ENCODE results near the gene KRT28. TPM values are rescaled to one million over a fixed set of nuclear protein-coding genes. Genes with fewer than 3 reads are reported as not detected.

The KRT28 gene
- total and polyA plus RNA-seq, 2 of the 13 experiments (the other 11 are each of a cell fraction or from before 2014, with no cell fraction given), result not detected

DNA sequence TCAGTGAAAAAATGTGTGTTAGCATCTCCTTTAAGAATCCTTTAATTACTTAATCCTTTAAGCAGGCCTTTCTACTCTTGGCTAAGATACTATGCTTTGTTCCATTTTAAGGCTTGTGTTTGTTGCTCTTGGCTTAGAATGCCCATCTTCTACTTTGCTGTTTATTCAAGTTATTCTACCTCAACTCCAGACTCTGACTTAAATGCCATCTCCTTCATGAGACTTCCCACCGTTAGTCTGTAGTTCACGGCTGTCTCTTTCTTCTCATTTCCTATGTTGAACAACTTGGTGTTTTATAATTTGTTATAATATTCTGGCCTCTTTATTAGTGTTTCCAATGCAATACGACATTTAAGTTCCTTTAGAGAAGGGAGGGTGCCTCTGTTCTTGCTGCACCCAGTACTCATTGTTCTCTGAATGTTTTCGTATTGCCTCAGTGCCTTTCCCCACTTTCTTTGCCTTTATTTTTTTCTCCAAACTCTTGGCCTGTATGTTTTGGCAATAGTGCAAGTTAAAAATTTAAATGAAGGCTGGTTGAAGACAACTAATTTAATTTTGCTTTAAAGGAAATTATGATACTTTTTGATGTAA lies 28.8 kb upstream of the KRT28 start:
- Histone ChIP-seq H2AFZ (ENCODE audit: low read length) (no peak overlapping the region), H3K9ac (ENCODE audit: insufficient read depth, low read depth, low read length) (no peak overlapping the region), H4K20me1 (ENCODE audit: insufficient read depth, low read length) (no peaks in the 10 kb centered on the region), H3K27me3 (ENCODE audit: control insufficient read depth in 1 of 2, insufficient read depth in 2 of 2, low read length in 2 of 2) (no peaks in the 10 kb centered on the region), H3K9me3 (ENCODE audit: low read length) (no peaks in the 10 kb centered on the region), H3K27ac (ENCODE audit: extremely low read length, insufficient read depth, low read length) (no peak overlapping the region), H3K4me2 (ENCODE audit: low read depth, low read length) (no peak overlapping the region), H3K4me3 (replicated peaks in 1 of 3; ENCODE audit: insufficient read depth in 1 of 3, low read depth in 2 of 3, low read length in 3 of 3) (no peak overlapping the region), H3K4me1 (ENCODE audit: insufficient read depth, low read length) (peaks cover 8% of the 10 kb centered on the region), H3K79me2 (ENCODE audit: insufficient read depth, low read length) (peaks cover 14% of the 10 kb centered on the region), H3K36me3 (replicated peaks in 1 of 2; ENCODE audit: control insufficient read depth in 1 of 2, insufficient read depth in 2 of 2, low read length in 2 of 2) (peaks cover 0 to 6% of the 10 kb centered on the region in 2 experiments; a peak in 3 of 5 replicates)
- intact Hi-C loops (cut with micrococcal nuclease; ENCODE audit: unreplicated experiment), result no loop called here
- BruUV-seq (replicated peaks), result no TSS peak
- POLR2A ChIA-PET, result interaction anchor here (1.8 kb wide), 1 partner anchor 10 kb away, joined by 6 read pairs; no protein-coding TSS in a partner anchor
- in situ Hi-C loops (cut with HindIII; ENCODE audit: extremely low pct_ligation_motif_present, low pct_unique_long_range_greater_than_20kb), result no loop called here
- CTCF ChIA-PET (ENCODE audit: low intra/inter-chr PET ratio, low total read pairs), result no interaction called here
- no peak for TF ChIP-seq ZNF17 (CRISPR knock-in tag; IDR thresholded peaks at IDR 0.05)
- no peak for TF ChIP-seq ZFP82 (CRISPR knock-in tag; IDR thresholded peaks at IDR 0.05; ENCODE audit: borderline replicate concordance)
- no peak for TF ChIP-seq ZFP41 (CRISPR knock-in tag; IDR thresholded peaks at IDR 0.05; ENCODE audit: borderline replicate concordance)
- TF ChIP-seq, protein P1, sequence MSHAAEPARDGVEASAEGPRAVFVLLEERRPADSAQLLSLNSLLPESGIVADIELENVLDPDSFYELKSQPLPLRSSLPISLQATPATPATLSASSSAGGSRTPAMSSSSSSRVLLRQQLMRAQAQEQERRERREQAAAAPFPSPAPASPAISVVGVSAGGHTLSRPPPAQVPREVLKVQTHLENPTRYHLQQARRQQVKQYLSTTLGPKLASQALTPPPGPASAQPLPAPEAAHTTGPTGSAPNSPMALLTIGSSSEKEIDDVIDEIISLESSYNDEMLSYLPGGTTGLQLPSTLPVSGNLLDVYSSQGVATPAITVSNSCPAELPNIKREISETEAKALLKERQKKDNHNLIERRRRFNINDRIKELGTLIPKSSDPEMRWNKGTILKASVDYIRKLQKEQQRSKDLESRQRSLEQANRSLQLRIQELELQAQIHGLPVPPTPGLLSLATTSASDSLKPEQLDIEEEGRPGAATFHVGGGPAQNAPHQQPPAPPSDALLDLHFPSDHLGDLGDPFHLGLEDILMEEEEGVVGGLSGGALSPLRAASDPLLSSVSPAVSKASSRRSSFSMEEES (CRISPR knock-in tag; IDR thresholded peaks at IDR 0.05), result no peak
- TF ChIP-seq ZNF232 (CRISPR knock-in tag; IDR thresholded peaks at IDR 0.05; ENCODE audit: borderline replicate concordance), result no peak
- no peak for TF ChIP-seq MED1 (CRISPR knock-in tag; IDR thresholded peaks at IDR 0.05)
- no peak for TF ChIP-seq CREB1 (IDR thresholded peaks at IDR 0.05)
- TF ChIP-seq CREB1 (CRISPR knock-in tag; IDR thresholded peaks at IDR 0.05), result no peak
- TF ChIP-seq, protein P2, sequence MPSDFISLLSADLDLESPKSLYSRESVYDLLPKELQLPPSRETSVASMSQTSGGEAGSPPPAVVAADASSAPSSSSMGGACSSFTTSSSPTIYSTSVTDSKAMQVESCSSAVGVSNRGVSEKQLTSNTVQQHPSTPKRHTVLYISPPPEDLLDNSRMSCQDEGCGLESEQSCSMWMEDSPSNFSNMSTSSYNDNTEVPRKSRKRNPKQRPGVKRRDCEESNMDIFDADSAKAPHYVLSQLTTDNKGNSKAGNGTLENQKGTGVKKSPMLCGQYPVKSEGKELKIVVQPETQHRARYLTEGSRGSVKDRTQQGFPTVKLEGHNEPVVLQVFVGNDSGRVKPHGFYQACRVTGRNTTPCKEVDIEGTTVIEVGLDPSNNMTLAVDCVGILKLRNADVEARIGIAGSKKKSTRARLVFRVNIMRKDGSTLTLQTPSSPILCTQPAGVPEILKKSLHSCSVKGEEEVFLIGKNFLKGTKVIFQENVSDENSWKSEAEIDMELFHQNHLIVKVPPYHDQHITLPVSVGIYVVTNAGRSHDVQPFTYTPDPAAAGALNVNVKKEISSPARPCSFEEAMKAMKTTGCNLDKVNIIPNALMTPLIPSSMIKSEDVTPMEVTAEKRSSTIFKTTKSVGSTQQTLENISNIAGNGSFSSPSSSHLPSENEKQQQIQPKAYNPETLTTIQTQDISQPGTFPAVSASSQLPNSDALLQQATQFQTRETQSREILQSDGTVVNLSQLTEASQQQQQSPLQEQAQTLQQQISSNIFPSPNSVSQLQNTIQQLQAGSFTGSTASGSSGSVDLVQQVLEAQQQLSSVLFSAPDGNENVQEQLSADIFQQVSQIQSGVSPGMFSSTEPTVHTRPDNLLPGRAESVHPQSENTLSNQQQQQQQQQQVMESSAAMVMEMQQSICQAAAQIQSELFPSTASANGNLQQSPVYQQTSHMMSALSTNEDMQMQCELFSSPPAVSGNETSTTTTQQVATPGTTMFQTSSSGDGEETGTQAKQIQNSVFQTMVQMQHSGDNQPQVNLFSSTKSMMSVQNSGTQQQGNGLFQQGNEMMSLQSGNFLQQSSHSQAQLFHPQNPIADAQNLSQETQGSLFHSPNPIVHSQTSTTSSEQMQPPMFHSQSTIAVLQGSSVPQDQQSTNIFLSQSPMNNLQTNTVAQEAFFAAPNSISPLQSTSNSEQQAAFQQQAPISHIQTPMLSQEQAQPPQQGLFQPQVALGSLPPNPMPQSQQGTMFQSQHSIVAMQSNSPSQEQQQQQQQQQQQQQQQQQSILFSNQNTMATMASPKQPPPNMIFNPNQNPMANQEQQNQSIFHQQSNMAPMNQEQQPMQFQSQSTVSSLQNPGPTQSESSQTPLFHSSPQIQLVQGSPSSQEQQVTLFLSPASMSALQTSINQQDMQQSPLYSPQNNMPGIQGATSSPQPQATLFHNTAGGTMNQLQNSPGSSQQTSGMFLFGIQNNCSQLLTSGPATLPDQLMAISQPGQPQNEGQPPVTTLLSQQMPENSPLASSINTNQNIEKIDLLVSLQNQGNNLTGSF (CRISPR knock-in tag; IDR thresholded peaks at IDR 0.05), result no peak
- TF ChIP-seq, protein P3, sequence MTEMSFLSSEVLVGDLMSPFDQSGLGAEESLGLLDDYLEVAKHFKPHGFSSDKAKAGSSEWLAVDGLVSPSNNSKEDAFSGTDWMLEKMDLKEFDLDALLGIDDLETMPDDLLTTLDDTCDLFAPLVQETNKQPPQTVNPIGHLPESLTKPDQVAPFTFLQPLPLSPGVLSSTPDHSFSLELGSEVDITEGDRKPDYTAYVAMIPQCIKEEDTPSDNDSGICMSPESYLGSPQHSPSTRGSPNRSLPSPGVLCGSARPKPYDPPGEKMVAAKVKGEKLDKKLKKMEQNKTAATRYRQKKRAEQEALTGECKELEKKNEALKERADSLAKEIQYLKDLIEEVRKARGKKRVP (CRISPR knock-in tag; IDR thresholded peaks at IDR 0.05), result no peak
- 96% methylated on average over 4 of the region's 4 CpGs for WGBS (ENCODE audit: low lambda C conversion rate)
- no peak for ATAC-seq
- no peak for FAIRE-seq
- DNase-seq (ENCODE audit: low spot score), result no peak
